ENCODE measurements around the gene SLC39A8. TPM values are rescaled to one million over a fixed set of nuclear protein-coding genes. Genes with fewer than 3 reads are reported as not detected.

Gene SLC39A8
- total RNA-seq, 1 experiment from 2014 or later = 13.2 TPM

DNA sequence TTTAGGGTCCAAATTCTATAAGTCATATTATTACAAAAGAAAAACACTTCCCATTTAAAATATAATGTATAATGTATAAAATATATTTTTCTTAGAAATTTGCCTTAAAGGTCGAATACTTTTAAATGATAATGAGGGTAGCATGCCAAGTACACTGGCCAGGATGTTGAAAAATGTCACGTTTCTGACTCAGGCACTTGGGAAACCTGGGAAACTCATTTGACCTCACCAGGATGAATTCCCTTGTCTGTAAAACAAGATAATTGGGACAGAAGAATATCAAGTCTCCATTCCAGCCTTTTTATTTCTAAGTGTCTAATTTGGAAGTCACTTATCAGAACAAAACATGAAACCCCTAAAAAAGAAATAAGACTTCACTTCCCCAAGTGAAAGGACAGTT, 3.4 kb upstream of the SLC39A8 start:
- TF ChIP-seq, protein P1, sequence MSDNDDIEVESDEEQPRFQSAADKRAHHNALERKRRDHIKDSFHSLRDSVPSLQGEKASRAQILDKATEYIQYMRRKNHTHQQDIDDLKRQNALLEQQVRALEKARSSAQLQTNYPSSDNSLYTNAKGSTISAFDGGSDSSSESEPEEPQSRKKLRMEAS (IDR thresholded peaks at IDR 0.05) = no peak
- TF ChIP-seq ELF1 (IDR thresholded peaks at IDR 0.05; ENCODE audit: borderline replicate concordance, low read depth) = no peak
- TF ChIP-seq, protein P2, sequence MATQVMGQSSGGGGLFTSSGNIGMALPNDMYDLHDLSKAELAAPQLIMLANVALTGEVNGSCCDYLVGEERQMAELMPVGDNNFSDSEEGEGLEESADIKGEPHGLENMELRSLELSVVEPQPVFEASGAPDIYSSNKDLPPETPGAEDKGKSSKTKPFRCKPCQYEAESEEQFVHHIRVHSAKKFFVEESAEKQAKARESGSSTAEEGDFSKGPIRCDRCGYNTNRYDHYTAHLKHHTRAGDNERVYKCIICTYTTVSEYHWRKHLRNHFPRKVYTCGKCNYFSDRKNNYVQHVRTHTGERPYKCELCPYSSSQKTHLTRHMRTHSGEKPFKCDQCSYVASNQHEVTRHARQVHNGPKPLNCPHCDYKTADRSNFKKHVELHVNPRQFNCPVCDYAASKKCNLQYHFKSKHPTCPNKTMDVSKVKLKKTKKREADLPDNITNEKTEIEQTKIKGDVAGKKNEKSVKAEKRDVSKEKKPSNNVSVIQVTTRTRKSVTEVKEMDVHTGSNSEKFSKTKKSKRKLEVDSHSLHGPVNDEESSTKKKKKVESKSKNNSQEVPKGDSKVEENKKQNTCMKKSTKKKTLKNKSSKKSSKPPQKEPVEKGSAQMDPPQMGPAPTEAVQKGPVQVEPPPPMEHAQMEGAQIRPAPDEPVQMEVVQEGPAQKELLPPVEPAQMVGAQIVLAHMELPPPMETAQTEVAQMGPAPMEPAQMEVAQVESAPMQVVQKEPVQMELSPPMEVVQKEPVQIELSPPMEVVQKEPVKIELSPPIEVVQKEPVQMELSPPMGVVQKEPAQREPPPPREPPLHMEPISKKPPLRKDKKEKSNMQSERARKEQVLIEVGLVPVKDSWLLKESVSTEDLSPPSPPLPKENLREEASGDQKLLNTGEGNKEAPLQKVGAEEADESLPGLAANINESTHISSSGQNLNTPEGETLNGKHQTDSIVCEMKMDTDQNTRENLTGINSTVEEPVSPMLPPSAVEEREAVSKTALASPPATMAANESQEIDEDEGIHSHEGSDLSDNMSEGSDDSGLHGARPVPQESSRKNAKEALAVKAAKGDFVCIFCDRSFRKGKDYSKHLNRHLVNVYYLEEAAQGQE (IDR thresholded peaks at IDR 0.05; ENCODE audit: low read depth) = no peak
- TF ChIP-seq, protein P3, sequence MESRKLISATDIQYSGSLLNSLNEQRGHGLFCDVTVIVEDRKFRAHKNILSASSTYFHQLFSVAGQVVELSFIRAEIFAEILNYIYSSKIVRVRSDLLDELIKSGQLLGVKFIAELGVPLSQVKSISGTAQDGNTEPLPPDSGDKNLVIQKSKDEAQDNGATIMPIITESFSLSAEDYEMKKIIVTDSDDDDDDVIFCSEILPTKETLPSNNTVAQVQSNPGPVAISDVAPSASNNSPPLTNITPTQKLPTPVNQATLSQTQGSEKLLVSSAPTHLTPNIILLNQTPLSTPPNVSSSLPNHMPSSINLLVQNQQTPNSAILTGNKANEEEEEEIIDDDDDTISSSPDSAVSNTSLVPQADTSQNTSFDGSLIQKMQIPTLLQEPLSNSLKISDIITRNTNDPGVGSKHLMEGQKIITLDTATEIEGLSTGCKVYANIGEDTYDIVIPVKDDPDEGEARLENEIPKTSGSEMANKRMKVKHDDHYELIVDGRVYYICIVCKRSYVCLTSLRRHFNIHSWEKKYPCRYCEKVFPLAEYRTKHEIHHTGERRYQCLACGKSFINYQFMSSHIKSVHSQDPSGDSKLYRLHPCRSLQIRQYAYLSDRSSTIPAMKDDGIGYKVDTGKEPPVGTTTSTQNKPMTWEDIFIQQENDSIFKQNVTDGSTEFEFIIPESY (IDR thresholded peaks at IDR 0.05; ENCODE audit: extremely low read depth, insufficient replicate concordance, low read length) = no peak
- no peak for TF ChIP-seq JUND (IDR thresholded peaks at IDR 0.05)
- no peak for TF ChIP-seq CEBPB (IDR thresholded peaks at IDR 0.05; ENCODE audit: low read depth)
- no peak for TF ChIP-seq EZH2phosphoT487 (IDR thresholded peaks at IDR 0.05; ENCODE audit: borderline replicate concordance)
- no peak for TF ChIP-seq EGR1 (IDR thresholded peaks at IDR 0.05; ENCODE audit: low read depth)
- no peak for TF ChIP-seq SRF (IDR thresholded peaks at IDR 0.05; ENCODE audit: low read depth)
- no peak for TF ChIP-seq RAD21 (IDR thresholded peaks at IDR 0.05; ENCODE audit: low read depth)
- DNase-seq (ENCODE audit: low read depth, low spot score) (no peak), ATAC-seq (no peak)
- intact Hi-C loops (cut with micrococcal nuclease) = loop anchor here (5.0 kb wide), 1 partner anchor 749 kb away; the partner anchor contains the start of gene BDH2
- Histone ChIP-seq H3K79me2 (ENCODE audit: insufficient read depth, low read length) (no peaks in the 10 kb centered on the region), H3K4me1 (ENCODE audit: control insufficient read depth in 1 of 2, insufficient read depth in 2 of 2, low read length in 2 of 2) (peaks cover 3 to 23% of the 10 kb centered on the region in 2 experiments; a peak in 3 of 4 replicates), H3K9me2 (ENCODE audit: insufficient read depth) (no peaks in the 10 kb centered on the region), H3K36me3 (ENCODE audit: control insufficient read depth in 1 of 2, insufficient read depth in 2 of 2, low read length in 2 of 2) (no peaks in the 10 kb centered on the region), H3K9ac (ENCODE audit: low read length) (no peak overlapping the region), H3K4me2 (ENCODE audit: low read length) (no peak overlapping the region), H3K27ac (ENCODE audit: low read depth, low read length) (no peak overlapping the region), H3K4me3 (replicated peaks in 1 of 2; ENCODE audit: low read depth in 1 of 2, low read length in 2 of 2) (no peak overlapping the region), H4K20me1 (ENCODE audit: insufficient read depth) (no peaks in the 10 kb centered on the region), H3K9me3 (ENCODE audit: control insufficient read depth in 1 of 2, insufficient read depth in 1 of 2, low read depth in 1 of 2, low read length in 2 of 2) (no peaks in the 10 kb centered on the region), H2AFZ (ENCODE audit: low read depth, low read length, poor library complexity, severe bottlenecking) (no peak overlapping the region), H3K27me3 (ENCODE audit: insufficient read depth, low read length) (no peaks in the 10 kb centered on the region)
- RAD21 ChIA-PET (ENCODE audit: low non-redundant PET in 1 of 2, low total read pairs in 2 of 2, uncharacterized antibody in 2 of 2, unreplicated experiment in 2 of 2) = no interaction called here
- CTCF ChIA-PET = no interaction called here
- POLR2A ChIA-PET = no interaction called here
- BruUV-seq (replicated peaks) = no TSS peak
